ENCODE measurements around the gene CRYGC.

CRYGC gene

DNA sequence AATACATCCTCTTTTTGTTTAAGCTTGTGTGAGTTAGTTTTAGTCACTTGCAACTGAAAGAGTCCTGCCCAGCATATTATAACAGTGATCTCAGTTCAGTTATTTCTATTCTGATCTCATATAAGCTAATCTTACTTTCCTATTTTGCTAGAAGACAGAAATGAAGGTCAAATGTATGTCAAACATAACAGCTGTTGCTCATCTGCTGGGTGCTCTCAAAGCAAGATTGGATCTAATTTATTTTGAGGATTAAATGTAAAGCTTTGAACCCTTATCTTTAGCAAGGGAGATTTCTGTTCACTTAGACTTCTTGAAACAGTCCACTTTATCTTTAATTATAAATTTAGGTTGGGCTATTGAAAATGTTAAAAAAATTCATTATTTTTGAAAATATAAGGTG is 36.5 kb downstream of the CRYGC start:
- DNase-seq: no peak

GRCh38 chr2:208092093-208092832 is 37.4 kb downstream of the CRYGC start:
- no peak for DNase-seq

- DNase-seq: no peak
These were observed 39.2 kb downstream of the CRYGC start for GRCh38 chr2:208090420-208090819.

- no peak for DNase-seq
These were observed 43.6 kb downstream of the CRYGC start for GRCh38 chr2:208086029-208086428.

DNA sequence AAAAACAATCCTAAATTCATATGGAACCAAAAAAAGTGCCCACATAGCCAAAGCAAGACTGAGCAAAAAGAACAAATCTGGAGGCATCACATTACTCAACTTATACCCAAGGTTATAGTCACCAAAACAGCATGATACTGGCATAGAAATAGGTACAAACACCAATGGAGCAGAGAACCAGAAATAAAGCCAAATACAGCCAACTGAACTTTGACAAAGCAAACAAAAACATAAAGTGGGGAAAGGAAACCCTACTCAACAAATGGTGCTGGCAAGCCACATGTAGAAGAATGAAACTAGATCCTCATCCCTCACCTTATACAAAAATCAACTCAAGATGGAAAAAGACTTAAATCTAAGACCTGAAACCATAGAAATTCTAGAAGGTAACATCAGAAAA is 45.8 kb downstream of the CRYGC start:
- no peak for DNase-seq

All from inflammatory macrophage (primary cell).